Progenitor cell of endocrine pancreas (in vitro differentiated cells): Measurements from ENCODE around the gene GABPB1. TPM values are rescaled to one million over a fixed set of nuclear protein-coding genes. Genes with fewer than 3 reads are reported as not detected.
A peak's percentile ranks its signal among the peaks of the same experiment; 100 is the strongest.

Experiments used
- DNase-seq: peaks from one replicate; pipeline ENCODE4 v3.0.0; 2021; ENCODE audit warnings: low spot score; ENCODE audit not compliant: unreplicated experiment
- H3K27ac Mint-ChIP-seq: 2 replicates; pipeline ENCODE4 v1.8.0; 2021; ENCODE audit warnings: mild to moderate bottlenecking, moderate library complexity, mixed read lengths
- H3K27me3 Mint-ChIP-seq: 2 replicates; pipeline ENCODE4 v1.8.0; 2021; ENCODE audit warnings: mixed read lengths
- H3K36me3 Mint-ChIP-seq: 2 replicates; pipeline ENCODE4 v1.8.0; 2022; ENCODE audit warnings: mixed read lengths; ENCODE audit not compliant: insufficient read depth
- H3K4me1 Mint-ChIP-seq: 2 replicates; pipeline ENCODE4 v1.8.0; 2021; ENCODE audit warnings: low read depth, mixed read lengths
- H3K4me3 Mint-ChIP-seq: 2 replicates; pipeline ENCODE4 v1.8.0; 2021; ENCODE audit warnings: low read depth, mild to moderate bottlenecking, moderate library complexity, mixed read lengths
- H3K9me3 Mint-ChIP-seq: 2 replicates; pipeline ENCODE4 v1.8.0; 2021; ENCODE audit warnings: low read depth, mixed read lengths
- CTCF ChIP-seq: fragments of 200-600 bp; sonication (generic); IDR thresholded peaks from one replicate; pipeline ENCODE4 v1.5.0; 2021; ENCODE audit warnings: antibody characterized with exemption, mild to moderate bottlenecking; ENCODE audit not compliant: unreplicated experiment
- total RNA-seq: library from RNA; stranded (reverse); gene quantifications from 2 replicates; pipeline ENCODE4 v1.2.1, GENCODE V29; 2021

GABPB1 gene
- total RNA-seq, 1 donor from 2014 or later = 41.7 TPM

DNA sequence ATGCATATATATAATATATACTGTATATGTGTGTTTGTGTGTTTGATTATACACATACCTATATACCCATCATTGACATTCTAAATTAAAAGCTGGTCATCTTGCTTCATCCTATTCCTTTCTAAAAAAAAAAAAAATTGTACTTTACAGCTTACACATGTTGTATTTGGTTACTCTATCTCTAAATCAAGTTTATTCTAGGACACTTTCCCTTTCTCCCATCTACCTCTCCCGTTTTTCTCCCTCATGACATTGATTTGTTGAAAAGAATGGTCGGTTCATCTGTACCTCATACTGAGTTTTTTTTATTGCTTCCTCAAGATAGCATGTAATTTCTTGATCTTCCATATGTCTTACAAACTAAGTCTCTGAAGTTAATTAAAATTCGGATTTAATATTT lies 26.9 kb downstream of the GABPB1 start:
- no peak for TF ChIP-seq CTCF
- no peaks in the 10 kb centered on the region for H3K4me1 Mint-ChIP-seq
- no peak overlapping the region for H3K4me3 Mint-ChIP-seq
- H3K27ac Mint-ChIP-seq = no peak overlapping the region
- peaks cover 3% of the 10 kb centered on the region for H3K36me3 Mint-ChIP-seq
- no peak for DNase-seq
- no peaks in the 10 kb centered on the region for H3K27me3 Mint-ChIP-seq
- no peaks in the 10 kb centered on the region for H3K9me3 Mint-ChIP-seq

DNA sequence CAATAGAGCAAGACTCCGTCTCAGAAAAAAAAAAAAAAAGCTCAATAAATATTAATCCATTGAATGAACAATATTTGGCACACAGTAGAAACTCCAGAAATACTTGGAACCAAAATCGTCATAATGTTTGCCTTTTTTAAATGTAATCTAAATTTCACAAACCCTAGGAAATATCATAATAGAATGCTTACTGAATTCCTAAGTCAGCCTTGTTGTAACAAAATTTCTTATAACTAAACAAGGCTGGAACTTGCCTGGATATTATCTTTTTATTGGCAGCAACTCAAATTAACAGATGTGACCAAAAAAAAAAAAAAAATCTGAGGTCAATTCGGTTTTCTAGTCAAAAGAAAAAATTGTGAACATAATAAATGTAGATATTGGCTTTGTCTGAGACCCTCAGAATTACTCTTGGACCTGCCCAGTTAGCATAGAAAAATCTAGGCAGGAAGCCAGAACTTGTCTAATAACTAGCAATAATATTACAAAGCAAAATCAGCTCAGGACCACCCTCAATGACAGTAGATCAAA lies 33.3 kb downstream of the GABPB1 start:
- H3K27ac Mint-ChIP-seq = no peak overlapping the region

DNA sequence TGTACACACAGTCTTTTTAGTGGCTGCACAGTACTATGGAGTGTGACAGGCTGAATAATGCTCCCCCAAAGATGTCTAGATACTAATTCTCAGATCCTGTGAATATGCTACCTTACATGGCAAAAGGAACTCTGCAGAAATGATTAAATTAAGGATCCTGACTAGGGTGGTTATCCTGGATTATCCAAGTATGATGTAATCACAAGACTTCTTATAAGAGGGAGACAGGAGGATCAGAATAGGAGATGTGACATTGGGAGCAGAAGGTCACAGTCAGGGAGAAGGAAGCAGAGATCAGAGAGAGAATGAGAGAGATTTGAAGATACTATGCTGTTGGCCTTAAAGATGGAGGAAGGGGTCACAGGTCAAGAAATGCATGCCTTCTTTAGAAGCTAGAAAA lies 34.5 kb downstream of the GABPB1 start:
- TF ChIP-seq CTCF = no peak
- Mint-ChIP-seq H3K27ac (no peak overlapping the region), H3K4me1 (no peaks in the 10 kb centered on the region), H3K9me3 (no peaks in the 10 kb centered on the region), H3K27me3 (no peaks in the 10 kb centered on the region), H3K36me3 (peaks cover 1% of the 10 kb centered on the region), H3K4me3 (no peak overlapping the region)
- no peak for DNase-seq

More for the DNA sequence above, 33.3 kb downstream of the GABPB1 start:
- no peaks in the 10 kb centered on the region for H3K9me3 Mint-ChIP-seq
- no peaks in the 10 kb centered on the region for H3K27me3 Mint-ChIP-seq
- TF ChIP-seq CTCF = no peak
- peaks cover 1% of the 10 kb centered on the region for H3K36me3 Mint-ChIP-seq
- H3K4me3 Mint-ChIP-seq = no peak overlapping the region
- H3K4me1 Mint-ChIP-seq = no peaks in the 10 kb centered on the region
- no peak for DNase-seq

GRCh38 chr15:50318697-50319096 lies 36.3 kb downstream of the GABPB1 start:
- Mint-ChIP-seq H3K36me3 (no peaks in the 10 kb centered on the region), H3K27me3 (no peaks in the 10 kb centered on the region), H3K27ac (peak overlapping the region; percentile 30), H3K4me1 (no peaks in the 10 kb centered on the region), H3K4me3 (no peak overlapping the region), H3K9me3 (no peaks in the 10 kb centered on the region)
- no peak for DNase-seq
- TF ChIP-seq CTCF = no peak

GRCh38 chr15:50315814-50316630 lies 39.0 kb downstream of the GABPB1 start:
- no peaks in the 10 kb centered on the region for H3K4me1 Mint-ChIP-seq
- no peaks in the 10 kb centered on the region for H3K36me3 Mint-ChIP-seq
- no peak overlapping the region for H3K27ac Mint-ChIP-seq
- no peak overlapping the region for H3K4me3 Mint-ChIP-seq
- no peaks in the 10 kb centered on the region for H3K27me3 Mint-ChIP-seq
- peak; percentile 84 for TF ChIP-seq CTCF
- H3K9me3 Mint-ChIP-seq = no peaks in the 10 kb centered on the region
- no peak for DNase-seq
